ENCODE results near the gene A4GNT.

A4GNT gene

DNA sequence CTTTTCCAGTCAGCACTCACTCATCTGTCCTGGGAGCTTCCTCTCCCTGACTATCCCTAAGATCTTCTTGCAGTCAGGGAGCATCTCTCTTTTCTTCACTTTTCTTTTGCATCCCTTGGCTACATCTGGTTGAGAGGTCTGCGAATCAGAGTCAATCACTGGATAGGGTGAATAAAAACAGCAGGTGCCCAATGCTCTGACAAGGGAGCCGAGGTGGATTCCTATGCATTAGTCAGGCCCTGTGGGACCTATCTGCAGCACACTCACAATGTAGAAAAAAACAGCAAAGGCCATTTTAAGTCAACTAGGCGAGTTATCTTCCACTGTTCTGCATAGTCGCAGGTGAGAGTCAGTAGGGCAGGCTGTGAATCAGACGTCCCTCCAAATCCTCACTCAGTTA, 52.3 kb downstream of the A4GNT start:
- no peak for DNase-seq (ENCODE audit: low read depth)

DNA sequence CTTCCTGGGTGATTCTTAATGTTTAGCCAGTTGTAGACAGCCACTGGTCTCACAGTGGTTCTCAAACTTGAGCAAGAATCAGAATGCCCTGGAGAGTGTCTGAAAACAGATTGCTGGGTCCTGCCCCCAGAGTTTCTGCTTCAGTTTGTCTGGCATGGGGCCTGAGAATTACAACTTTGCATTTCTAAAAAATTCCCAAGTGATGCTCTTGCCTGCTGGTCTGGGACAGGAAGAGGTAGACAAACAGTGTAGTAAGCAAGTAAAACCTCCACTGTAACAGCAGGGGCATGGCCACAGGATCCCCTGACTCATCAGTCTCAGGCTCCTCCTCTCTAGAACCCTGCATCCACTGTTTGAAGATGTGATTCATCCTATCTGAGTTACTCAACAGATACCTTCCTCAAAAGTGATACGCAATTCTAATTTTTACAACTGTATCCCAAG, 53.3 kb downstream of the A4GNT start:
- TF ChIP-seq, protein P1, sequence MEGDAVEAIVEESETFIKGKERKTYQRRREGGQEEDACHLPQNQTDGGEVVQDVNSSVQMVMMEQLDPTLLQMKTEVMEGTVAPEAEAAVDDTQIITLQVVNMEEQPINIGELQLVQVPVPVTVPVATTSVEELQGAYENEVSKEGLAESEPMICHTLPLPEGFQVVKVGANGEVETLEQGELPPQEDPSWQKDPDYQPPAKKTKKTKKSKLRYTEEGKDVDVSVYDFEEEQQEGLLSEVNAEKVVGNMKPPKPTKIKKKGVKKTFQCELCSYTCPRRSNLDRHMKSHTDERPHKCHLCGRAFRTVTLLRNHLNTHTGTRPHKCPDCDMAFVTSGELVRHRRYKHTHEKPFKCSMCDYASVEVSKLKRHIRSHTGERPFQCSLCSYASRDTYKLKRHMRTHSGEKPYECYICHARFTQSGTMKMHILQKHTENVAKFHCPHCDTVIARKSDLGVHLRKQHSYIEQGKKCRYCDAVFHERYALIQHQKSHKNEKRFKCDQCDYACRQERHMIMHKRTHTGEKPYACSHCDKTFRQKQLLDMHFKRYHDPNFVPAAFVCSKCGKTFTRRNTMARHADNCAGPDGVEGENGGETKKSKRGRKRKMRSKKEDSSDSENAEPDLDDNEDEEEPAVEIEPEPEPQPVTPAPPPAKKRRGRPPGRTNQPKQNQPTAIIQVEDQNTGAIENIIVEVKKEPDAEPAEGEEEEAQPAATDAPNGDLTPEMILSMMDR (IDR thresholded peaks at IDR 0.05; ENCODE audit: low read length, missing control alignments), result no peak
- peak; percentile 96 for DNase-seq (ENCODE audit: low read depth)
- H3K4me3 ChIP-seq (replicated peaks; ENCODE audit: low read depth, low read length), result no peak overlapping the region

More for the DNA sequence above, 52.3 kb downstream of the A4GNT start:
- no peak overlapping the region for H3K4me3 ChIP-seq (replicated peaks; ENCODE audit: low read depth, low read length)
- TF ChIP-seq, protein P1 (IDR thresholded peaks at IDR 0.05; ENCODE audit: low read length, missing control alignments), result no peak

DNA sequence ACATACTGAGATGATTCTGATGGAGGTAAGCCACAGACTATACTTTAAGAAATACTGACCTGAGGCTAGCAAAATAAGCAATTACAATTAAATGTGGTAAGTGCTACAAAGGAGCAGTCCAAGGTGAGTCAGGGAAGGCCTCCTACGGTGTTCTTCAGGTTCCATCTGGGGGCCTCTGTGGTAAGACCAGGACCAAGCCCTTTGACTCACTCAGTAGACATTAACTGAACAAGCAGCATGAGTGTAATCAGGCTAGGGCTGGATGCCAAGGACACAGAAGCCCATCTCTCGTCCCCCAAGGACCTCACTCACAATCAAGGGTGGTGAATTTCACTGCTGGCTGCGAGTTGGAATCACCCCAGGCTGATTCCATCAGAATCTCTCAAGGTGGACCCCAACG, 54.1 kb downstream of the A4GNT start:
- peak; percentile 20 for DNase-seq (ENCODE audit: low read depth)
- TF ChIP-seq, protein P1 (IDR thresholded peaks at IDR 0.05; ENCODE audit: low read length, missing control alignments), result no peak
- no peak overlapping the region for H3K4me3 ChIP-seq (replicated peaks; ENCODE audit: low read depth, low read length)

Data from fibroblast of pulmonary artery (primary cell).